ENCODE measurements around the gene FHIT. TPM values are rescaled to one million over a fixed set of nuclear protein-coding genes. Genes with fewer than 3 reads are reported as not detected.
"Not testable (repeated sequence)": the region's sequence is repeated elsewhere in the genome, so short reads cannot be mapped to it uniquely, and the experiment has no call there.

FHIT gene
- total RNA-seq, 1 experiment from 2014 or later: not detected

- no peak for DNase-seq (ENCODE audit: low read depth)
Observed at GRCh38 chr3:60578936-60579335, 672.3 kb downstream of the FHIT start.

GRCh38 chr3:60577601-60578000, 673.7 kb downstream of the FHIT start:
- DNase-seq (ENCODE audit: low read depth): no peak

- no peak for DNase-seq (ENCODE audit: low read depth)
Observed at GRCh38 chr3:60575718-60576272, 675.5 kb downstream of the FHIT start.

DNA sequence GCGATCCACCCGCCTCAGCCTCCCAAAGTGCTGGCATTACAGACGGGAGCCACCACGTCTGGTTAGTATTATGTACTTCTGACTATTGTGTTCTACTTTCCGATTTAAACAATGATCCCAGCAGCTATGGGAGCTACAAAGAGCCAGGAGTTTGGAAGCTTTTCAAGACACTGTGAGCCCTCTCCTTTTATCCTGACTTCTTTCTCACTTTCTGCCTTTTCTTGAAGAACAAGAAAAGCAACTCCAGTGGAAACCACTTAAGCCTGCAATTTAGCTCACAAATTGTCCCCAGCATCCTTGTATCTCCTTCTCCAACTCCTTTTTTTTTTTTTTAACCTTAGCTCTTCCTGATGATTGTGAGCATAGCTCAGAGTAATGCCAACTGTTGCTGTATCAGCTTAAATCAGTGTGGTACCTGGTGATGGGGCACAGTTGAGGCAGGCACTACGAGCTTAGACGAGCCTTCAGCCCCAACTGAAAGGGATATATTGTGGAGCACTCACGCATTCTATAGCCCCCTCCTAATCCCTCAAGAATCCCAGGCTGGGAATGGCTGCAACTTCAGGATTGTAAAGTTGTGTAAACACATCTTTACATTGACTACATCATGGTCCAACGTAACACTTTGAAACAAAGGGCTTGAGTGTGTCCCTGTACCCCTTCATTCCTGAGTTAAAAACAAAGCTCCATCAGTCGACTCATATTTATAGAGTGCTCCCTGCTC, 677.0 kb downstream of the FHIT start:
- no peak for DNase-seq (ENCODE audit: low read depth)

- peak; percentile 89 for DNase-seq (ENCODE audit: low read depth)
Observed at GRCh38 chr3:60573494-60573893, 677.8 kb downstream of the FHIT start.

DNA sequence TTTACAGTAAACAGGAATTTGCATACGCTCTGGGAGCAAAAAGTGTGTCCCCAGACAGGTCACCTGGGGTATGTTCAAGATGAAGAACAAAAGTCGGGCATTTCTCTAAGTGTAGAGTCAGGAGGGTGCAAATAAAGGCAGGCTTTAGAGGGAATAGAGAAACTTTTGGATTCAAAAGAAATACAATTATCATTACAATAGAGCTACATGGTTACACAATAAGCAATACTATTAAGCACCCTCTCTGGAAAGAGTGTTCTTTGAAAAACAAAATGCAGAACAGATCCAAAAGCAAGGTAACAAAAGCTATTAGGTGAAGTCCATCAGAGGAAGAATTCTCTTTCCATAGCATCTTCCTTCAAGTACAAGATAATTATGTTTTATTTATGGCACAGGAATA, 679.7 kb downstream of the FHIT start:
- no peak for DNase-seq (ENCODE audit: low read depth)

- no peak for DNase-seq (ENCODE audit: low read depth)
Observed at GRCh38 chr3:60557122-60557521, 694.1 kb downstream of the FHIT start.

DNA sequence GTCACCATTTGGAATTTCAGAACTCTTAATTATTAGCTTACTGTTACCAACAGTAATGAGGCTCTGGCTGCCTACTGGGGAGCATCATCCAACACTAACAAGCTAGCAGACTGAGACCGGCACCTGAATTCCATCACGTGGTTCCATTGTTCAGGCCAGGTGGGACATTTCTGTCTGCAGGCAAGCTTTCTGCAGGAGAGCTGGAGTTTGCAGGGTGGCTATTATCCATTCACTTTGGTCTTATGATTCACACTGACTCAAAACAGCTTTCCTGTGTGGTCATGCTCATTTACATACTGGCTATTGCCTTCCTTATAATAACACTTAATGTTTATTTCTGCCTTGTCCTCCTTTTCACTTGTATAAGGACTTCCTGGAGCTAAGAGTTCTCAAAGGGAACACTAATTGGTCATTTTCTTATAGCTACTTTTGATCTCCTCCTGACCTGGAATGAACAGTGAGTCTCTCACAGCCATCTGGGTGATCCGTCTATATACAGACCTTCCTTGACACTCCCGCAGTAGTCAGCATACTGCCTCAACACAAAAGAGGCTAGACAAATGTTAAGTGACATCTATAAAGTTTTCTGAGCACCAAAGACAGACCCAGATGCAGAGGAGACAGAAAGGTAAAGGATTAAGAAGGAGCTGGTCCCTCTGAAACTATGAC, 695.4 kb downstream of the FHIT start:
- peak; percentile 86 for DNase-seq (ENCODE audit: low read depth)

DNA sequence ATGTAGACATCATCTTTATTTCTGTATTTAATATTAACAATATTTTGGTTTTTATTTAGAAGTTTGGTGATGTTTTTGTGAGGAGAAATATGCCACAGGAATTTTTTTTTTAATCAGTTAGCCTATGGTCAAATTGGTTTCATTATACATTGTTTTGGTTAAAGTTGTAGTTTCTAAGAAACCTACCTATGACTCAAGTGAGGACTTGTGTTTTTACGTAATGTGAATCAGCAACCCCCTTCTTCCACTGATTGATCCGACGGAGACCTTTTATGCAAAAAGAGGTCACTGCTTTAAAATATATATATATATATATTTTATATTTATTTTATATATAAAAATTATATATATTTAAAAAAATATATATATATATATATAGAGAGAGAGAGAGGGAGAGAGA, 698.1 kb downstream of the FHIT start:
- DNase-seq (ENCODE audit: low read depth): no peak

DNA sequence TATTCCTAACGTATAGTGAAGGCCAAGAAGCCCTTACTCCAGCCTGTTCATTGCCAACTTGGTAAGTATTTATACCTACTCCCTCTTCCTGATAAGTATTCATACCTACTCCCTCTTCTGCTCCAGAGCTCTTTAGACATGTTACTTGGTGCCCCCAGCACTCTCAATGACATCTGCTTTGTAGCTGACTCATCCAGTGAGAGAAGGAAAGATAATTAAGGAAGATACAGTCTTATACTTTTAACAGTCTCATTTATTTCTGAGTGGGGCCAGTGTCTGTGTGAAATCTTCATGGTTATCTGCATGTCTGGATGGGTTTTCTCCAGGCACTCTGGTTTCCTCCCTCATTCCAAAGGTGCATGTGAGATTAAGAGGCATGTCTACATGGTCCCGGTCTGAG, 698.7 kb downstream of the FHIT start:
- DNase-seq (ENCODE audit: low read depth): peak; percentile 24

DNA sequence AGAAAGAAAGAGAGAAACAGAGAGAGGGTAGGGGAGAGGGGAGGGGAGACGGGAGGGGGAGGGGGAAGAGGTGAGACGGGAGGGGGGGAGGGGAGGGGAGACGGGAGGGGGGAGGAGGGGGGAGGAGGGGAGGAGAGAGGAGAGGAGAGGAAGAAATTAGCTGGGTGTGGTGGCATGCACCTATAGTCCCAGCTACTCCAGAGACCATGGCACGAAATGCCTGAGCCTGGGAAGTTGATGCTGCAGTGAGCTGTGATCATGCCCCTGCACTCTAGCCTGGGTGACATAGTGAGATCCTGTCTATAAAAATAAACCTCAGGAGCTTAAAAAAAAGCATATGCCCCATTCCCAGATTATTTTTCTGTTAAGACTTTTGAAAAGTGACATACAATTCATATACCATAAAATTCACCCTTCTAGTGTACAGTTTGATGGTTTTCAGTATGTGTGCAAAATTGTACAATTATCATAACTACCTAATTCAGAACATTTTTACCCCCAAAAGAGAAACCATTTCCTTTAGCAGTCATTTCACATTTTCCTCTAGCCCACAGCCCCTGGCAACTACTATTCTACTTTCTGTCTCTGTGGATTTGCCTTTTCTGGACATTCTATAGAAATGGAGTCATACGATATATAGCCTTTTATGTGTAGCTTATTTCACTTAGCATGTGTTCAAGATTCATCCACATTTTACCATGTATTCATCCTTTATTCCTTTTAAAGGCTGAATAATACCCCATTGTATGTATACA, 699.6 kb downstream of the FHIT start:
- no peak for DNase-seq (ENCODE audit: low read depth)

DNA sequence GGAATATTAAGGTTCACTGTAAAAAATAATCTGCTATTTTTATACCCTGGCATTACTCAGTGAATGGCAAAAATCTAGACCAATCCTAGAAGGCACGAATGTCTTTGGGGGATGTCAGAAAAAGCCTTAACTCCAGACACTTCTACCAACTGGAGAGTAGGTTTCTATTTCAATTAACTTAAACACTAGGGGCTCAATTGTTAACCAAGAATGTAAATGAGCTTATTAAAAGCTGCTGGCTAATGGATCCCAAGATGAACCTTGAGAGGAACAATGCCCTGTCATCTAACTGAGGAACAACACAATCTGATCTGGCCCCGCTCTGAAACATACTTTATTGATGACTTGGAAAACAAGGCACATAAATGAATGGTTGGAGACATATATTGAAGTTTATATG, 701.4 kb downstream of the FHIT start:
- no peak for DNase-seq (ENCODE audit: low read depth)

- DNase-seq (ENCODE audit: low read depth): no peak
Observed at GRCh38 chr3:60542995-60543394, 708.3 kb downstream of the FHIT start.

DNA sequence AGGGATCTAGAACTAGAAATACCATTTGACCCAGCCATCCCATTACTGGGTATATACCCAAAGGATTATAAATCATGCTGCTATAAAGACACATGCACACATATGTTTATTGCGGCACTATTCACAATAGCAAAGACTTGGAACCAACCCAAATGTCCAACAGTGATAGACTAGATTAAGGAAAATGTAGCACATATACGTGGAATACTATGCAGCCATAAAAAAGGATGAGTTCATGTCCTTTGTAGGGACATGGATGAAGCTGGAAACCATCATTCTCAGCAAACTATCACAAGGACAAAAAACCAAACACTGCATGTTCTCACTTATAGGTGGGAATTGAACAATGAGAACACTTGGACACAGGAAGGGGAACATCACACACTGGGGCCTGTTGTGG, 711.9 kb downstream of the FHIT start:
- DNase-seq (ENCODE audit: low read depth): not testable (repeated sequence)

GRCh38 chr3:60536420-60536819, 714.8 kb downstream of the FHIT start:
- no peak for DNase-seq (ENCODE audit: low read depth)

DNA sequence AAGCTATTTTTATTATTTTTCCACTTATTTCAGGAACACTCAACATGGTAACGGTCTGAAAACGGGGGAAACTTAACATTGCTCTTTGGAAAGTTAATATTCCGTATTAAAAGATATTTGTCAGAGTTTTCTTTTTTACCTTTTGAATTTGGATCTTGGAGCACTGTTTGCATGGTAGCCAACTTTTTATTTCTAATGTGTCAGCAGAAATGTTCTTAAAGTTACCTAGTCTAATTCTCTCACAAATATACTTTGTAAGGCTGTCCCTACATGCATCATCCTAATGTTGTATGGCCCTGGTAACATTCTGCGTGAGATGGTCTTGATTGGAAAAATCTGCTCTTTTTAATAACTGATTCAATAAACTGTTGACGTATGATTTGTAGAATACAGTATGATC, 719.5 kb downstream of the FHIT start:
- DNase-seq (ENCODE audit: low read depth): no peak

GRCh38 chr3:60528651-60529050, 722.6 kb downstream of the FHIT start:
- no peak for DNase-seq (ENCODE audit: low read depth)

GRCh38 chr3:60523536-60523935, 727.7 kb downstream of the FHIT start:
- no peak for DNase-seq (ENCODE audit: low read depth)

GRCh38 chr3:60517134-60517533, 734.1 kb downstream of the FHIT start:
- DNase-seq (ENCODE audit: low read depth): no peak

DNA sequence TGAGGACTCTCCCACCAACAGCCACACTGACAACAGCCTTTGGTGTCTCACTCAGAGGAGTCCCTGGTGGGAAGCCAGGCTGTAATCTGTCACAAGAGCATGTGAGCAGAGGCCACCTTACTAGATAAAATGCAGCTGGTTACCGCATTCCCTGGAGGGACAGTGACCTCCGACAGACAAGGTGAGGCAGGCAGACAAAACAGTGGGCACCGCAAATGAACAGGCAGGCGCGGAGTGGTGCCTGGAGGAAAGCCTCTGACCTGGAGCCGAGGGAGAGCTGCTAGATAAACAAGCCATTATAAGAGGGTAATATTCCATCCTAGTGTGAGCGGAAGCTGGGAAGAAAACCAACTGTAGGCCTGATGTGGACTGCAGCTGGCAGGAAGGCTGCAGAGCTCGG, 736.4 kb downstream of the FHIT start:
- DNase-seq (ENCODE audit: low read depth): no peak

DNA sequence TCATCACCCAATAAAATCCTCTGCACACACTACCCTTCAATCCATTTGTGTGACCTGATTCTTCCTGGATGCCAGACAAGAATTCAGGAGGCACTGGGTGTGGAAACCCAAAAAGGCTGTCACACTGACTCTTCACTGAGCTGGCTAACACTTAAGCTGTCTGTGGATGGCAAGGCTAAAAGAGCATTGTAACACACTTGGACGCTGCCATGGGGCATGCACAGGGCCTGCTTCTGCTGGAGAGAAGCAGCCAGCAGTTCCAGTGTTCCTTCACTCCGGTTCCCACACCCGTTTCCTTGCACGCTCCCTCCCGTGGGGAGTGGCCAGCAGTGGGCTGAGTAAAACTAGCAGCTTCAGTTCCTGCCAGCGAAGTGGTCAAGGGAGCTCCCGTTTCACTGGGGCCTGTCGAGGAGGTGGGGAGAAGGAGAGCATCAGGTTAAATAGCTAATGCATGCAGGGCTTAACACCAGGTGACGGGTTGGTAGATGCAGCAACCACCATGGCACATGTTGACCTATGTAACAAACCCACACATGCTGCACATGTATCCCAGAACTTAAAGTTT, 737.1 kb downstream of the FHIT start:
- DNase-seq (ENCODE audit: low read depth): no peak

GRCh38 chr3:60513241-60513640, 738.0 kb downstream of the FHIT start:
- DNase-seq (ENCODE audit: low read depth): no peak
